Measurements from ENCODE around the gene SDF2L1. TPM values are rescaled to one million over a fixed set of nuclear protein-coding genes. Genes with fewer than 3 reads are reported as not detected.
A peak's percentile ranks its signal among the peaks of the same experiment; 100 is the strongest.

SDF2L1 gene
- total and polyA plus RNA-seq, 2 of the 13 experiments (the other 11 are each of a cell fraction or from before 2014, with no cell fraction given), result 18.0 to 57.4 TPM

- TF ChIP-seq, protein P1, sequence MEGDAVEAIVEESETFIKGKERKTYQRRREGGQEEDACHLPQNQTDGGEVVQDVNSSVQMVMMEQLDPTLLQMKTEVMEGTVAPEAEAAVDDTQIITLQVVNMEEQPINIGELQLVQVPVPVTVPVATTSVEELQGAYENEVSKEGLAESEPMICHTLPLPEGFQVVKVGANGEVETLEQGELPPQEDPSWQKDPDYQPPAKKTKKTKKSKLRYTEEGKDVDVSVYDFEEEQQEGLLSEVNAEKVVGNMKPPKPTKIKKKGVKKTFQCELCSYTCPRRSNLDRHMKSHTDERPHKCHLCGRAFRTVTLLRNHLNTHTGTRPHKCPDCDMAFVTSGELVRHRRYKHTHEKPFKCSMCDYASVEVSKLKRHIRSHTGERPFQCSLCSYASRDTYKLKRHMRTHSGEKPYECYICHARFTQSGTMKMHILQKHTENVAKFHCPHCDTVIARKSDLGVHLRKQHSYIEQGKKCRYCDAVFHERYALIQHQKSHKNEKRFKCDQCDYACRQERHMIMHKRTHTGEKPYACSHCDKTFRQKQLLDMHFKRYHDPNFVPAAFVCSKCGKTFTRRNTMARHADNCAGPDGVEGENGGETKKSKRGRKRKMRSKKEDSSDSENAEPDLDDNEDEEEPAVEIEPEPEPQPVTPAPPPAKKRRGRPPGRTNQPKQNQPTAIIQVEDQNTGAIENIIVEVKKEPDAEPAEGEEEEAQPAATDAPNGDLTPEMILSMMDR (CRISPR knock-in tag; IDR thresholded peaks at IDR 0.05), result peak; percentile 78
- TF ChIP-seq MIXL1 (CRISPR knock-in tag; IDR thresholded peaks at IDR 0.05), result peak; percentile 24; the same call in 1 of the 2 replicates
- TF ChIP-seq, protein P2, sequence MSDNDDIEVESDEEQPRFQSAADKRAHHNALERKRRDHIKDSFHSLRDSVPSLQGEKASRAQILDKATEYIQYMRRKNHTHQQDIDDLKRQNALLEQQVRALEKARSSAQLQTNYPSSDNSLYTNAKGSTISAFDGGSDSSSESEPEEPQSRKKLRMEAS (IDR thresholded peaks at IDR 0.05), result peak; percentile 37
- TF ChIP-seq KLF16 (CRISPR knock-in tag; IDR thresholded peaks at IDR 0.05), result peak in 1 of 2 experiments; percentile 40; a peak in 1 of 4 replicates
- 0 out of 2 replicates have a peak, but pooled peaks have one; percentile 20 for TF ChIP-seq ZMYM3 (CRISPR knock-in tag; IDR thresholded peaks at IDR 0.05)
- TF ChIP-seq CEBPG (CRISPR knock-in tag; IDR thresholded peaks at IDR 0.05), result 0 out of 2 replicates have a peak, but pooled peaks have one; percentile 10
- peak; percentile 41; the same call in 1 of the 2 replicates for TF ChIP-seq ZNF501 (CRISPR knock-in tag; IDR thresholded peaks at IDR 0.05)
- TF ChIP-seq, protein P3, sequence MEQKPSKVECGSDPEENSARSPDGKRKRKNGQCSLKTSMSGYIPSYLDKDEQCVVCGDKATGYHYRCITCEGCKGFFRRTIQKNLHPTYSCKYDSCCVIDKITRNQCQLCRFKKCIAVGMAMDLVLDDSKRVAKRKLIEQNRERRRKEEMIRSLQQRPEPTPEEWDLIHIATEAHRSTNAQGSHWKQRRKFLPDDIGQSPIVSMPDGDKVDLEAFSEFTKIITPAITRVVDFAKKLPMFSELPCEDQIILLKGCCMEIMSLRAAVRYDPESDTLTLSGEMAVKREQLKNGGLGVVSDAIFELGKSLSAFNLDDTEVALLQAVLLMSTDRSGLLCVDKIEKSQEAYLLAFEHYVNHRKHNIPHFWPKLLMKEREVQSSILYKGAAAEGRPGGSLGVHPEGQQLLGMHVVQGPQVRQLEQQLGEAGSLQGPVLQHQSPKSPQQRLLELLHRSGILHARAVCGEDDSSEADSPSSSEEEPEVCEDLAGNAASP (CRISPR knock-in tag; IDR thresholded peaks at IDR 0.05; ENCODE audit: borderline replicate concordance), result peak; percentile 87
- TF ChIP-seq RXRB (CRISPR knock-in tag; IDR thresholded peaks at IDR 0.05; ENCODE audit: borderline replicate concordance), result peak; percentile 51; the same call in 1 of the 2 replicates
- TF ChIP-seq ZSCAN5A (CRISPR knock-in tag; IDR thresholded peaks at IDR 0.05; ENCODE audit: borderline replicate concordance), result no peak
- no peak for TF ChIP-seq KLF11 (CRISPR knock-in tag; IDR thresholded peaks at IDR 0.05)
- peak; percentile 85 for TF ChIP-seq RXRA (CRISPR knock-in tag; IDR thresholded peaks at IDR 0.05)
- peak; percentile 33; the same call in 1 of the 2 replicates for TF ChIP-seq RBFOX2 (IDR thresholded peaks at IDR 0.05; ENCODE audit: low read depth, low read length)
- peak; percentile 77 for TF ChIP-seq STAG1 (CRISPR knock-in tag; IDR thresholded peaks at IDR 0.05)
- no peak for TF ChIP-seq ZNF510 (CRISPR knock-in tag; IDR thresholded peaks at IDR 0.05; ENCODE audit: low read depth)
- no peak; the same call in 1 of the 2 replicates for TF ChIP-seq ETV5 (CRISPR knock-in tag; IDR thresholded peaks at IDR 0.05; ENCODE audit: borderline replicate concordance)
- TF ChIP-seq ZNF614 (CRISPR knock-in tag; IDR thresholded peaks at IDR 0.05; ENCODE audit: borderline replicate concordance), result peak; percentile 61; the same call in 1 of the 2 replicates
- TF ChIP-seq KAT7 (CRISPR knock-in tag; IDR thresholded peaks at IDR 0.05; ENCODE audit: borderline replicate concordance), result 0 out of 2 replicates have a peak, but pooled peaks have one; percentile 15
- TF ChIP-seq ZNF263 (CRISPR knock-in tag; IDR thresholded peaks at IDR 0.05), result peak; percentile 91
- TF ChIP-seq, protein P4, sequence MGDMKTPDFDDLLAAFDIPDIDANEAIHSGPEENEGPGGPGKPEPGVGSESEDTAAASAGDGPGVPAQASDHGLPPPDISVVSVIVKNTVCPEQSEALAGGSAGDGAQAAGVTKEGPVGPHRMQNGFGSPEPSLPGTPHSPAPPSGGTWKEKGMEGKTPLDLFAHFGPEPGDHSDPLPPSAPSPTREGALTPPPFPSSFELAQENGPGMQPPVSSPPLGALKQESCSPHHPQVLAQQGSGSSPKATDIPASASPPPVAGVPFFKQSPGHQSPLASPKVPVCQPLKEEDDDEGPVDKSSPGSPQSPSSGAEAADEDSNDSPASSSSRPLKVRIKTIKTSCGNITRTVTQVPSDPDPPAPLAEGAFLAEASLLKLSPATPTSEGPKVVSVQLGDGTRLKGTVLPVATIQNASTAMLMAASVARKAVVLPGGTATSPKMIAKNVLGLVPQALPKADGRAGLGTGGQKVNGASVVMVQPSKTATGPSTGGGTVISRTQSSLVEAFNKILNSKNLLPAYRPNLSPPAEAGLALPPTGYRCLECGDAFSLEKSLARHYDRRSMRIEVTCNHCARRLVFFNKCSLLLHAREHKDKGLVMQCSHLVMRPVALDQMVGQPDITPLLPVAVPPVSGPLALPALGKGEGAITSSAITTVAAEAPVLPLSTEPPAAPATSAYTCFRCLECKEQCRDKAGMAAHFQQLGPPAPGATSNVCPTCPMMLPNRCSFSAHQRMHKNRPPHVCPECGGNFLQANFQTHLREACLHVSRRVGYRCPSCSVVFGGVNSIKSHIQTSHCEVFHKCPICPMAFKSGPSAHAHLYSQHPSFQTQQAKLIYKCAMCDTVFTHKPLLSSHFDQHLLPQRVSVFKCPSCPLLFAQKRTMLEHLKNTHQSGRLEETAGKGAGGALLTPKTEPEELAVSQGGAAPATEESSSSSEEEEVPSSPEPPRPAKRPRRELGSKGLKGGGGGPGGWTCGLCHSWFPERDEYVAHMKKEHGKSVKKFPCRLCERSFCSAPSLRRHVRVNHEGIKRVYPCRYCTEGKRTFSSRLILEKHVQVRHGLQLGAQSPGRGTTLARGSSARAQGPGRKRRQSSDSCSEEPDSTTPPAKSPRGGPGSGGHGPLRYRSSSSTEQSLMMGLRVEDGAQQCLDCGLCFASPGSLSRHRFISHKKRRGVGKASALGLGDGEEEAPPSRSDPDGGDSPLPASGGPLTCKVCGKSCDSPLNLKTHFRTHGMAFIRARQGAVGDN (CRISPR knock-in tag; IDR thresholded peaks at IDR 0.05), result peak; percentile 18; the same call in 1 of the 2 replicates
Observed at GRCh38 chr22:21642584-21643448, 714 bp downstream of the SDF2L1 start (continued).
